ENCODE data around the gene NRCAM.

The NRCAM gene

GRCh38 chr7:108137993-108138392 lies 318.2 kb downstream of the NRCAM start:
- Mint-ChIP-seq H3K27ac (peak overlapping the region; percentile 93), H3K36me3 (ENCODE audit: low read depth) (peaks cover 6% of the 10 kb centered on the region), H3K4me3 (peak overlapping the region; percentile 9)

GRCh38 chr7:108137040-108137439 lies 319.2 kb downstream of the NRCAM start:
- Mint-ChIP-seq H3K4me3 (peak overlapping the region; percentile 32), H3K27me3 (peaks cover 18% of the 10 kb centered on the region), H3K9me3 (peaks cover 7% of the 10 kb centered on the region), H3K4me1 (ENCODE audit: low read depth) (peaks cover 49% of the 10 kb centered on the region), H3K27ac (peak overlapping the region; percentile 93), H3K36me3 (ENCODE audit: low read depth) (peaks cover 6% of the 10 kb centered on the region)

More at GRCh38 chr7:108137993-108138392, 318.2 kb downstream of the NRCAM start:
- H3K9me3 Mint-ChIP-seq: peaks cover 7% of the 10 kb centered on the region
- H3K27me3 Mint-ChIP-seq: peaks cover 13% of the 10 kb centered on the region
- H3K4me1 Mint-ChIP-seq (ENCODE audit: low read depth): peaks cover 49% of the 10 kb centered on the region

DNA sequence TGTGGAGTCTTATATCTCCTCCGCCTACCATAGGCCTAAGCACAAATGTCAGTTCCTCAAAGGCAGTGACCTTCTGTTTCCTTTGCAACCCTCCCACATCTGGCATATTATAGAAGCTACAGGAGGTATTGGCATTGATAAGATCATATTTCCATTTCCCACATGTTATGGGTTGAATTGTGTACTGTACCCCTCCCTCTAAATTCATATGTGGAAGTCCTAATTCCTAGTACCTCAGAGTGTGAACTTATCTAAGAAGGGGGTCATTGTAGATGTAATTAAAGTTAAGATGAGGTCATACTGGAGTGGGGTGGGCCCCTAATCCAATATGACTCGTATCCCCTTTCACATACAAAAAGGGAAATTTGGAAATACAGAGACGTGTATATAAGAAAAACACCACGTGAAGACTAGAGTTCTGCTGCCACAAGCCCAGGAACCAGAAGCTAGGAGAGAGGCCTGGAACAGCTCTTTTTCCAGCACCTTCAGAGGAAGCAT lies 320.0 kb downstream of the NRCAM start:
- Mint-ChIP-seq H3K9me3 (peaks cover 7% of the 10 kb centered on the region), H3K36me3 (ENCODE audit: low read depth) (peaks cover 6% of the 10 kb centered on the region), H3K4me1 (ENCODE audit: low read depth) (peaks cover 49% of the 10 kb centered on the region), H3K4me3 (peak overlapping the region; percentile 56), H3K27me3 (peaks cover 19% of the 10 kb centered on the region), H3K27ac (peak overlapping the region; percentile 93)

- Mint-ChIP-seq H3K4me3 (peak overlapping the region; percentile 54), H3K36me3 (ENCODE audit: low read depth) (peaks cover 6% of the 10 kb centered on the region), H3K9me3 (peaks cover 7% of the 10 kb centered on the region), H3K27me3 (peaks cover 22% of the 10 kb centered on the region), H3K27ac (peak overlapping the region; percentile 93), H3K4me1 (ENCODE audit: low read depth) (peaks cover 49% of the 10 kb centered on the region)
Measured at GRCh38 chr7:108135446-108136190, 320.6 kb downstream of the NRCAM start.

- Mint-ChIP-seq H3K27me3 (peaks cover 14% of the 10 kb centered on the region), H3K27ac (no peak overlapping the region), H3K36me3 (ENCODE audit: low read depth) (peaks cover 6% of the 10 kb centered on the region)
Measured at GRCh38 chr7:108134486-108134885, 321.8 kb downstream of the NRCAM start.

GRCh38 chr7:108132551-108133265 lies 323.5 kb downstream of the NRCAM start:
- peaks cover 4% of the 10 kb centered on the region for H3K9me3 Mint-ChIP-seq
- no peak overlapping the region for H3K27ac Mint-ChIP-seq
- no peak overlapping the region for H3K4me3 Mint-ChIP-seq
- peaks cover 35% of the 10 kb centered on the region for H3K4me1 Mint-ChIP-seq (ENCODE audit: low read depth)
- H3K27me3 Mint-ChIP-seq: peaks cover 9% of the 10 kb centered on the region
- peaks cover 4% of the 10 kb centered on the region for H3K36me3 Mint-ChIP-seq (ENCODE audit: low read depth)

More at GRCh38 chr7:108134486-108134885, 321.8 kb downstream of the NRCAM start:
- H3K9me3 Mint-ChIP-seq: peaks cover 7% of the 10 kb centered on the region
- no peak overlapping the region for H3K4me3 Mint-ChIP-seq
- peaks cover 49% of the 10 kb centered on the region for H3K4me1 Mint-ChIP-seq (ENCODE audit: low read depth)

DNA sequence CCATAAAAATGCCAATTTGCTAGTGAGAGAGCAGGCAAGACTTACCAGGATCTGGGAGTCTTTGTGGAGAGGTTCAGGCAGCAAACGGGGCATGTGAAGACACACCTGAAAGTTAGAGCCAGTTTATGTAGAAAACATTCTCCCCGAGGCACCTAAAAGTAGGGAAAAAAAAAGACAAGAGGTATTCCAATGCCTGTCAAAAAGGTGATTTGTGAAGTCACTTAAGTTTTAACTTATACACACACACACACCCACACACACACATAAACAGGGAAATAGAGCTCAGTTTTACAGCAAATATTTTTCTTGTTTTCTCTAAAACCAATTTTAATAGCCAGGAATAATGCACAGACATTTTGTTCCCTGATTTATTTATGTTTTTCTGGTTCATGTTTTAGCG lies 326.0 kb downstream of the NRCAM start, which contains the start of gene LAMB4:
LAMB4 (minus strand) TSS at position 101 of the 400 bp plus-strand sequence. CDS start 7,197 bp downstream, outside the sequence.
- no peak within 1 kb of the TSS for H3K4me3 Mint-ChIP-seq
- H3K27ac Mint-ChIP-seq: no peak within 1 kb of the TSS
- H3K9me3 Mint-ChIP-seq: no peaks in the 10 kb centered on the region
- H3K27me3 Mint-ChIP-seq: peaks cover 9% of the 10 kb centered on the region
- H3K36me3 Mint-ChIP-seq (ENCODE audit: low read depth): no peaks in the 10 kb centered on the region
- H3K4me1 Mint-ChIP-seq (ENCODE audit: low read depth): peaks cover 12% of the 10 kb centered on the region

GRCh38 chr7:108129018-108129965 lies 326.9 kb downstream of the NRCAM start:
- Mint-ChIP-seq H3K4me1 (ENCODE audit: low read depth) (peaks cover 3% of the 10 kb centered on the region), H3K27me3 (peaks cover 9% of the 10 kb centered on the region), H3K27ac (no peak overlapping the region), H3K4me3 (no peak overlapping the region), H3K9me3 (no peaks in the 10 kb centered on the region), H3K36me3 (ENCODE audit: low read depth) (no peaks in the 10 kb centered on the region)

GRCh38 chr7:108128514-108128913 lies 327.7 kb downstream of the NRCAM start:
- no peak overlapping the region for H3K27ac Mint-ChIP-seq
- H3K4me1 Mint-ChIP-seq (ENCODE audit: low read depth): no peaks in the 10 kb centered on the region
- H3K36me3 Mint-ChIP-seq (ENCODE audit: low read depth): no peaks in the 10 kb centered on the region
- no peak overlapping the region for H3K4me3 Mint-ChIP-seq
- peaks cover 9% of the 10 kb centered on the region for H3K27me3 Mint-ChIP-seq
- no peaks in the 10 kb centered on the region for H3K9me3 Mint-ChIP-seq

- no peaks in the 10 kb centered on the region for H3K9me3 Mint-ChIP-seq
- H3K4me1 Mint-ChIP-seq (ENCODE audit: low read depth): no peaks in the 10 kb centered on the region
- no peaks in the 10 kb centered on the region for H3K36me3 Mint-ChIP-seq (ENCODE audit: low read depth)
- peaks cover 8% of the 10 kb centered on the region for H3K27me3 Mint-ChIP-seq
- no peak overlapping the region for H3K27ac Mint-ChIP-seq
- no peak overlapping the region for H3K4me3 Mint-ChIP-seq
Measured at GRCh38 chr7:108127461-108127860, 328.8 kb downstream of the NRCAM start.

DNA sequence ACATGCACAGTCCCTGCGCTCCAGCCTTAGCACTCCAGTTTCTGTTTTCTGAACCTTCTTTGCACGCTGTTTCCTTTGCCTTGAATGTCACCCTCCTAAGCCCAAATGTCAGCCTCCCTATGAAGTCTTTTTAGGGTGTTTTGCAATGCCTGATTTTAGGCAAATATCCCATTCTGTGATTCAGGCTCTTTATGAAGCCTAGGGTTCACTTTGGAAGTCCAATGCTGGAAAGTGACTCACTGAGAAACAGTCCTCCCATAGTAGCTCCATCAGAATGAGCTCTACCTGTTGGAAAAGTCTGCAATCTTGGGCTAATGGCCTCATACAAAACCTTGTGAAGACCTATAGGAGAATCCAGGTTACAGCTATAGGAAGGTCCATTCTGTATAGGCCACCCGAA lies 331.4 kb downstream of the NRCAM start:
- H3K4me3 Mint-ChIP-seq: no peak overlapping the region

DNA sequence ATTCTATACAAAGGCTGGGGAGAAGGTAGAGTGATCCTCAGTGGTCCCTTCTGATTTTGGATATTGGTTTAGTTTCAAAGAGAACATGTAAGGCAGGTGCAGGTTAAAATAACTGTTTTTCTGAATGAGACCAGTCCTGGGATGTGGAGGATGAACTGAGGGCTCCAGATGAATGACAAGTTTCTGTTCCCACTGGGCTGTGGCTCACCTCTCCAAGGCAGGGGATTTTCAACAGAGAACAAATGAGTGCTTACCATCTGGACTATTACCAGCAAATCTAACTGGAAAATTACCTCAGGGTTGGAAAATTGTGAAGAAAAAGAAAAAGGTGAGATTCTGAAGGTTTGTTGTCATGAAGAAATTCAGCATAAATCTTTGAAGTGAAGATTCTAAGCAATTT lies 334.1 kb downstream of the NRCAM start:
- H3K4me1 Mint-ChIP-seq (ENCODE audit: low read depth): no peaks in the 10 kb centered on the region
- H3K36me3 Mint-ChIP-seq (ENCODE audit: low read depth): no peaks in the 10 kb centered on the region
- H3K4me3 Mint-ChIP-seq: no peak overlapping the region
- no peak overlapping the region for H3K27ac Mint-ChIP-seq
- H3K27me3 Mint-ChIP-seq: no peaks in the 10 kb centered on the region
- H3K9me3 Mint-ChIP-seq: no peaks in the 10 kb centered on the region

More for the DNA sequence above, 331.4 kb downstream of the NRCAM start:
- no peaks in the 10 kb centered on the region for H3K9me3 Mint-ChIP-seq
- H3K27ac Mint-ChIP-seq: no peak overlapping the region
- no peaks in the 10 kb centered on the region for H3K4me1 Mint-ChIP-seq (ENCODE audit: low read depth)
- H3K36me3 Mint-ChIP-seq (ENCODE audit: low read depth): no peaks in the 10 kb centered on the region
- no peaks in the 10 kb centered on the region for H3K27me3 Mint-ChIP-seq

- no peaks in the 10 kb centered on the region for H3K9me3 Mint-ChIP-seq
- no peak overlapping the region for H3K27ac Mint-ChIP-seq
- no peaks in the 10 kb centered on the region for H3K4me1 Mint-ChIP-seq (ENCODE audit: low read depth)
- H3K36me3 Mint-ChIP-seq (ENCODE audit: low read depth): no peaks in the 10 kb centered on the region
- H3K4me3 Mint-ChIP-seq: no peak overlapping the region
- no peaks in the 10 kb centered on the region for H3K27me3 Mint-ChIP-seq
Measured at GRCh38 chr7:108120933-108121332, 335.3 kb downstream of the NRCAM start.

DNA sequence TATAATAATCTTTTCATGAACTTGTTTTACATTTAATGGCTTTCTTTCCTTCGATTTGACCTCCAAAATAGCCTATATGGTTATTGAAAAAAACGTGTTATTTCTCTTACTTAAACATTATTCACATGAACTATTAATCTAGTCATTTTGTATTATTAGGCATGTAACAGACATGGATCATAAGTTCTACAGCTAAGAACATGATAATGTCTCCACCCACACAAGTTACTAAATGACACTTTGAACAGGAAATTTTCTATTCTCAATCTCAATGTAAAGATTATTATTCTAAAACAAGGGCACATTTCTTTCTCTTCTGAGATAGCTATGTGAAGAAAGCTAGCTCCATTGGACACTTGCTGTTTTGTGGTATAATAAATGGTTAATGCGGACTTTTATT lies 336.0 kb downstream of the NRCAM start:
- Mint-ChIP-seq H3K36me3 (ENCODE audit: low read depth) (no peaks in the 10 kb centered on the region), H3K27me3 (no peaks in the 10 kb centered on the region), H3K27ac (no peak overlapping the region), H3K4me3 (no peak overlapping the region), H3K4me1 (ENCODE audit: low read depth) (no peaks in the 10 kb centered on the region), H3K9me3 (no peaks in the 10 kb centered on the region)

Data from stimulated activated naive CD8-positive, alpha-beta T cell treated with anti-CD3 and anti-CD28 coated beads, Interleukin-15, Interleukin-2, amounts not matched to agents 100 ng/mL and 50 ng/mL, for 24 hours (primary cell).